K562 (cell line): ENCODE data around the gene ST6GALNAC1. TPM values are rescaled to one million over a fixed set of nuclear protein-coding genes. Genes with fewer than 3 reads are reported as not detected.

Experiments used
- BDP1 ChIP-seq: IDR thresholded peaks from 3 replicates; pipeline ENCODE4 v1.6.1; 2011; ENCODE audit not compliant: insufficient read length, insufficient read depth
- ELF2 ChIP-seq: fragments of 250-450 bp; sonication (Bioruptor Pico); IDR thresholded peaks from 2 replicates; pipeline ENCODE4 v1.5.0; 2021; ENCODE audit warnings: mild to moderate bottlenecking
- ESRRA ChIP-seq: fragments of 450-650 bp; IDR thresholded peaks from 2 replicates; pipeline ENCODE4 v1.6.1; 2014; ENCODE audit warnings: low read depth, mild to moderate bottlenecking, moderate library complexity, borderline replicate concordance
- FOXA1 ChIP-seq: fragments of 450-650 bp; IDR thresholded peaks from 2 replicates; pipeline ENCODE4 v1.6.1; 2016; ENCODE audit warnings: mild to moderate bottlenecking, borderline replicate concordance
- HDAC6 ChIP-seq: IDR thresholded peaks from 2 replicates; pipeline ENCODE4 v1.6.1; 2012; ENCODE audit warnings: low read depth, mild to moderate bottlenecking, control low read depth, inconsistent platforms, low read length, moderate library complexity
- NEUROD1 ChIP-seq: fragments of 150-350 bp; IDR thresholded peaks from 2 replicates; pipeline ENCODE4 v1.6.1; 2014; ENCODE audit warnings: borderline replicate concordance, low read length, low read depth; ENCODE audit not compliant: partially characterized antibody
- SMAD2 ChIP-seq: fragments of 150-350 bp; IDR thresholded peaks from 2 replicates; pipeline ENCODE4 v1.6.1; 2014; ENCODE audit warnings: low read depth, mild to moderate bottlenecking, low read length
- TCFL5 ChIP-seq: fragments of 250-450 bp; sonication (Bioruptor Pico); conservative IDR thresholded peaks from 2 replicates; pipeline ENCODE4 v1.6.1; 2021; ENCODE audit warnings: mild to moderate bottlenecking, moderate library complexity, matching md5 sums
- ZKSCAN1 ChIP-seq: fragments of 150-350 bp; IDR thresholded peaks from 2 replicates; pipeline ENCODE4 v1.6.1; 2016; ENCODE audit warnings: low read depth, low read length
- ZNF77 ChIP-seq: fragments of 250-450 bp; sonication (Bioruptor Pico); IDR thresholded peaks from 2 replicates; pipeline ENCODE4 v1.5.0; 2020
- polyA plus RNA-seq, 8 experiments: library from polyadenylated mRNA; depleted of rRNA in 4 of 8; stranded (reverse) in 5 of 8; unstranded in 3 of 8; fragments of >200 nt; fragmentation: Nextera tagmentation in 2 of 8; fragmentation: Illumina TruSeq in 1 of 8; extraction: Ambion mirVana in 2 of 8; extraction: Trizol in 1 of 8; gene quantifications; 2 replicates each; pipeline versions ENCODE4 v1.2.1 to v1.2.3, GENCODE V29; 2011 to 2014; ENCODE audit warnings: inconsistent platforms in 1 of 8, missing spikeins in 1 of 8
- total RNA-seq, 7 experiments: library from RNA; depleted of rRNA in 6 of 7; stranded (reverse); fragments of >200 nt in 6 of 7; fragmentation: Illumina TruSeq in 2 of 7; extraction: Trizol in 2 of 7; gene quantifications; 2 replicates each; pipeline versions ENCODE4 v1.2.1 to v1.2.3, GENCODE V29; 2011 to 2021; ENCODE audit warnings: low replicate concordance in 1 of 7
- TF ChIP-seq, protein P1 (sequence below), 2 experiments: fragments of 450-650 bp in 1 of 2; sonication (generic) in 1 of 2; formaldehyde crosslinking in 1 of 2; IDR thresholded peaks; 2 replicates each; pipeline versions ENCODE4 v1.7.1 to v1.9.0; 2016 to 2022; ENCODE audit warnings: inconsistent platforms in 1 of 2, mild to moderate bottlenecking in 1 of 2, missing genetic modification reagents in 1 of 2
- TF ChIP-seq, protein P2 (sequence below): sonication (generic); formaldehyde crosslinking; IDR thresholded peaks from 2 replicates; pipeline ENCODE4 v1.8.0; 2023; ENCODE audit warnings: mild to moderate bottlenecking, missing genetic modification reagents
- TF ChIP-seq, protein P3 (sequence below): sonication (generic); IDR thresholded peaks from 2 replicates; pipeline ENCODE4 v1.6.1; 2016
- TF ChIP-seq, protein P4 (sequence below): fragments of 250-450 bp; sonication (Bioruptor Pico); IDR thresholded peaks from 2 replicates; pipeline ENCODE4 v1.4.0; 2020; ENCODE audit warnings: mild to moderate bottlenecking, moderate library complexity, borderline replicate concordance

Gene ST6GALNAC1
- total and polyA plus RNA-seq, 9 of the 15 experiments (the other 6 are each of a cell fraction or from before 2014, with no cell fraction given), result 20.6 to 68.4 (median 50.5) TPM

DNA sequence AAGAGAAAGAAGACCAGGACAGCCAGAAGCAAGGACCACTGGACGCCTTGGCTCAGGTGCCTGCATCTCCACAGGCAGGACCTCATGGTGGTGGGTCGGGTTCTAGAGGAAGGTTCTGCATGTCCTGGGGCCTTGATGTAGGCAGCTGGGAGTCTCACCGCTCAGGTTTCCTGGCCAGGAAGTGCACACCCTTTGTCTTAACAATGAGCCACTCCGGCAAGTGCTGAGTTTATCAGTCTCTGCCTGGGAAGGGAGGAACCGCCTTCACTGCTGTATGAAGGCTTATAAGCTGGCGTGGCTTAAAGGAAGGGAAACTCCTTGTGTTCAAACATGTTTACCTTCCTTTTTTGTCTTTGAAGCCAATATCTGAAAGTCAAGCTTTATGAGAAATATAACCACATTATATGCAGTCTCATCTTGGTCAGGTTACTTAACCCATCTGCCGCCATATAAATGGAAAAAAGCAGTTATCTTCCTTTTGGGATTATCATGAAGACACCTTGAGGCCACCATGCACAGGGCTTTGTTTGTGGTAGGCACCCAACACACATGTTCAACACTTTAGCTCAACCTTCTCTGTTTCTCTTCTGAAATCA, at the start of gene ST6GALNAC1 (continued):
- TF ChIP-seq, protein P1, sequence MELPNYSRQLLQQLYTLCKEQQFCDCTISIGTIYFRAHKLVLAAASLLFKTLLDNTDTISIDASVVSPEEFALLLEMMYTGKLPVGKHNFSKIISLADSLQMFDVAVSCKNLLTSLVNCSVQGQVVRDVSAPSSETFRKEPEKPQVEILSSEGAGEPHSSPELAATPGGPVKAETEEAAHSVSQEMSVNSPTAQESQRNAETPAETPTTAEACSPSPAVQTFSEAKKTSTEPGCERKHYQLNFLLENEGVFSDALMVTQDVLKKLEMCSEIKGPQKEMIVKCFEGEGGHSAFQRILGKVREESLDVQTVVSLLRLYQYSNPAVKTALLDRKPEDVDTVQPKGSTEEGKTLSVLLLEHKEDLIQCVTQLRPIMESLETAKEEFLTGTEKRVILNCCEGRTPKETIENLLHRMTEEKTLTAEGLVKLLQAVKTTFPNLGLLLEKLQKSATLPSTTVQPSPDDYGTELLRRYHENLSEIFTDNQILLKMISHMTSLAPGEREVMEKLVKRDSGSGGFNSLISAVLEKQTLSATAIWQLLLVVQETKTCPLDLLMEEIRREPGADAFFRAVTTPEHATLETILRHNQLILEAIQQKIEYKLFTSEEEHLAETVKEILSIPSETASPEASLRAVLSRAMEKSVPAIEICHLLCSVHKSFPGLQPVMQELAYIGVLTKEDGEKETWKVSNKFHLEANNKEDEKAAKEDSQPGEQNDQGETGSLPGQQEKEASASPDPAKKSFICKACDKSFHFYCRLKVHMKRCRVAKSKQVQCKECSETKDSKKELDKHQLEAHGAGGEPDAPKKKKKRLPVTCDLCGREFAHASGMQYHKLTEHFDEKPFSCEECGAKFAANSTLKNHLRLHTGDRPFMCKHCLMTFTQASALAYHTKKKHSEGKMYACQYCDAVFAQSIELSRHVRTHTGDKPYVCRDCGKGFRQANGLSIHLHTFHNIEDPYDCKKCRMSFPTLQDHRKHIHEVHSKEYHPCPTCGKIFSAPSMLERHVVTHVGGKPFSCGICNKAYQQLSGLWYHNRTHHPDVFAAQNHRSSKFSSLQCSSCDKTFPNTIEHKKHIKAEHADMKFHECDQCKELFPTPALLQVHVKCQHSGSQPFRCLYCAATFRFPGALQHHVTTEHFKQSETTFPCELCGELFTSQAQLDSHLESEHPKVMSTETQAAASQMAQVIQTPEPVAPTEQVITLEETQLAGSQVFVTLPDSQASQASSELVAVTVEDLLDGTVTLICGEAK (IDR thresholded peaks at IDR 0.05), result no peak
- TF ChIP-seq, protein P1 (CRISPR knock-in tag; IDR thresholded peaks at IDR 0.05), result no peak
- TF ChIP-seq ZNF77 (CRISPR knock-in tag) (no peak), SMAD2 (no peak), HDAC6 (no peak), ZKSCAN1 (0 out of 2 replicates have a peak, but pooled peaks have one; percentile 26), FOXA1 (no peak), TCFL5 (CRISPR knock-in tag) (no peak), NEUROD1 (no peak), ELF2 (no peak), ESRRA (no peak), BDP1 (no peak)
- TF ChIP-seq, protein P2, sequence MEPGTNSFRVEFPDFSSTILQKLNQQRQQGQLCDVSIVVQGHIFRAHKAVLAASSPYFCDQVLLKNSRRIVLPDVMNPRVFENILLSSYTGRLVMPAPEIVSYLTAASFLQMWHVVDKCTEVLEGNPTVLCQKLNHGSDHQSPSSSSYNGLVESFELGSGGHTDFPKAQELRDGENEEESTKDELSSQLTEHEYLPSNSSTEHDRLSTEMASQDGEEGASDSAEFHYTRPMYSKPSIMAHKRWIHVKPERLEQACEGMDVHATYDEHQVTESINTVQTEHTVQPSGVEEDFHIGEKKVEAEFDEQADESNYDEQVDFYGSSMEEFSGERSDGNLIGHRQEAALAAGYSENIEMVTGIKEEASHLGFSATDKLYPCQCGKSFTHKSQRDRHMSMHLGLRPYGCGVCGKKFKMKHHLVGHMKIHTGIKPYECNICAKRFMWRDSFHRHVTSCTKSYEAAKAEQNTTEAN (CRISPR knock-in tag), result no peak
- TF ChIP-seq, protein P3, sequence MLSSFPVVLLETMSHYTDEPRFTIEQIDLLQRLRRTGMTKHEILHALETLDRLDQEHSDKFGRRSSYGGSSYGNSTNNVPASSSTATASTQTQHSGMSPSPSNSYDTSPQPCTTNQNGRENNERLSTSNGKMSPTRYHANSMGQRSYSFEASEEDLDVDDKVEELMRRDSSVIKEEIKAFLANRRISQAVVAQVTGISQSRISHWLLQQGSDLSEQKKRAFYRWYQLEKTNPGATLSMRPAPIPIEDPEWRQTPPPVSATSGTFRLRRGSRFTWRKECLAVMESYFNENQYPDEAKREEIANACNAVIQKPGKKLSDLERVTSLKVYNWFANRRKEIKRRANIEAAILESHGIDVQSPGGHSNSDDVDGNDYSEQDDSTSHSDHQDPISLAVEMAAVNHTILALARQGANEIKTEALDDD, result 0 out of 2 replicates have a peak, but pooled peaks have one; percentile 42
- TF ChIP-seq, protein P4, sequence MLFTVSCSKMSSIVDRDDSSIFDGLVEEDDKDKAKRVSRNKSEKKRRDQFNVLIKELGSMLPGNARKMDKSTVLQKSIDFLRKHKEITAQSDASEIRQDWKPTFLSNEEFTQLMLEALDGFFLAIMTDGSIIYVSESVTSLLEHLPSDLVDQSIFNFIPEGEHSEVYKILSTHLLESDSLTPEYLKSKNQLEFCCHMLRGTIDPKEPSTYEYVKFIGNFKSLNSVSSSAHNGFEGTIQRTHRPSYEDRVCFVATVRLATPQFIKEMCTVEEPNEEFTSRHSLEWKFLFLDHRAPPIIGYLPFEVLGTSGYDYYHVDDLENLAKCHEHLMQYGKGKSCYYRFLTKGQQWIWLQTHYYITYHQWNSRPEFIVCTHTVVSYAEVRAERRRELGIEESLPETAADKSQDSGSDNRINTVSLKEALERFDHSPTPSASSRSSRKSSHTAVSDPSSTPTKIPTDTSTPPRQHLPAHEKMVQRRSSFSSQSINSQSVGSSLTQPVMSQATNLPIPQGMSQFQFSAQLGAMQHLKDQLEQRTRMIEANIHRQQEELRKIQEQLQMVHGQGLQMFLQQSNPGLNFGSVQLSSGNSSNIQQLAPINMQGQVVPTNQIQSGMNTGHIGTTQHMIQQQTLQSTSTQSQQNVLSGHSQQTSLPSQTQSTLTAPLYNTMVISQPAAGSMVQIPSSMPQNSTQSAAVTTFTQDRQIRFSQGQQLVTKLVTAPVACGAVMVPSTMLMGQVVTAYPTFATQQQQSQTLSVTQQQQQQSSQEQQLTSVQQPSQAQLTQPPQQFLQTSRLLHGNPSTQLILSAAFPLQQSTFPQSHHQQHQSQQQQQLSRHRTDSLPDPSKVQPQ (CRISPR knock-in tag), result no peak
